Endometrial microvascular endothelial cells (primary cell): ENCODE data around the gene BCAS3. TPM values are rescaled to one million over a fixed set of nuclear protein-coding genes. Genes with fewer than 3 reads are reported as not detected.

Source experiments
- in situ Hi-C: cut with HindIII; loops from 2 replicates; pipeline ENCODE4 v1.10.0; 2017; ENCODE audit warnings: low sequenced_read_pairs, low pct_unique_long_range_greater_than_20kb; ENCODE audit errors: inconsistent ontology term
- total RNA-seq: library from RNA; depleted of rRNA; stranded (reverse); fragments of >200 nt; gene quantifications from one replicate; pipeline ENCODE4 v1.2.3, GENCODE V29; 2015; ENCODE audit errors: inconsistent ontology term

BCAS3 gene
- total RNA-seq, 1 donor from 2014 or later = 21.2 TPM

- in situ Hi-C loops = no loop called here
Observed at GRCh38 chr17:61214753-61215152, 537.1 kb downstream of the BCAS3 start.

DNA sequence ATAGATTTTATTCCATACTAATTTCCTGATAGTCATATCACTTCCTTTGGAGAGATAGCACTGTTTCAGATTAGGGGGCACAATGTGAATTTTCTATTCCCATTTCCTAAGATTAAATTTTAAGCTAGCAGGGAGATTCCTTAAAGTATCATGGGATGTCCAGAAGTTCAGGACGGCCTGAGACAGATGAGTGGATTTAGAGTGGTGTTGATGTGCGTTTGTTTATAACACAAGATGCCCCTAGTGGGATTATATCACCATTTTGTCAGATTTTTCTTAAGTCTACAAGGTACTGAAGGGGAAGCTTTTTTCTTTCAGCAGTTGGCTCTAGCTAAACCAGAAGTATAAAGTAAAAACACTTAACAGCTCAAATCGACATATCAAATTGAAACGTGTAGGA lies 538.4 kb downstream of the BCAS3 start:
- in situ Hi-C loops = no loop called here

DNA sequence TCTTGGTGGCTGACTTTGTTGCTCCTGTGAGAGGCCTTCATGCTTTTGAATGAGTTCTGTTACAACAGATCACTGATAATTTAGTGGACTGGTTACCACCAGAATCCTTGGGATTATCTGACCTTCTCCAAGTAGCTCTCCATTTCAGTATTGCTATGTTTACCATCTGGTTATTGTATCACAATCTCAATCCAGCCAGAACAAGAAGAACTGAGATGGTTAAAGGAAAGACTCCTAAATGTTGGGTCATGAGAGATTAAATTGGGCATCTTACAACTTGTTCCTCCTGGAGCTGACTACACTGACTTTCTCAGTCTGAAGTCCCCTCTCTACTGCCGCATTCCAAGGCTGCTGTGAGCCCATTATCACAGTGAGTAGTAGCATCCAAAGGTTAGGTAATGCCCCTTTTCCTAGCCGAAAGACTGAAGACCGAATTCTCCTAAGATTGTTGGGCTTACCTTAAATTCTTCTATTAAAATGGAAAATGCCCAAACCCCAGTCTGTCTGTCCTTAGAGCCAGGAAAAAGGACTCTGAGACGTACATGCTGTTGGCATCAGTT lies 540.3 kb downstream of the BCAS3 start:
- in situ Hi-C loops = no loop called here

- in situ Hi-C loops = no loop called here
Observed at GRCh38 chr17:61218438-61218837, 540.8 kb downstream of the BCAS3 start.

- in situ Hi-C loops = no loop called here
Observed at GRCh38 chr17:61219460-61219859, 541.8 kb downstream of the BCAS3 start.

- in situ Hi-C loops = no loop called here
Observed at GRCh38 chr17:61221181-61221580, 543.5 kb downstream of the BCAS3 start.

GRCh38 chr17:61221597-61222471 lies 544.2 kb downstream of the BCAS3 start:
- in situ Hi-C loops = no loop called here

DNA sequence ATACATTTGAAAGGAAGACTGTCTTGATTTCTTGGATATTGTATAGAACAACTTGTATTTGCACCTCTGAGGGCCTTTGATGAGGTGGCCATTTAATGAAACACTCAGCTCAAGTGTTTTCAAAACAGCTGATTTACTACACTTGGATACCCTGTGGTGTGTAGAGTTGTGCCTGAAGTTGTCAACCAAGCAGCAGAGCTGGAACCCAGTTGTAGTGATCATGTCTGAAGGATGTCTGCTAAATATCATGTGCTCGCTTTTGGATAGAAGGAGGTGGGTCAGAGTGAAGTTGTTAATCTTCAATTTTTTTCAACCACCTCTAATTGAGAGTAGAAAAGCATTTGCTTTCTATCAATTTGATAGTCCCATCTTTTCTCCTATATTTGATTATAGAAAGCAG lies 546.1 kb downstream of the BCAS3 start:
- in situ Hi-C loops = no loop called here

DNA sequence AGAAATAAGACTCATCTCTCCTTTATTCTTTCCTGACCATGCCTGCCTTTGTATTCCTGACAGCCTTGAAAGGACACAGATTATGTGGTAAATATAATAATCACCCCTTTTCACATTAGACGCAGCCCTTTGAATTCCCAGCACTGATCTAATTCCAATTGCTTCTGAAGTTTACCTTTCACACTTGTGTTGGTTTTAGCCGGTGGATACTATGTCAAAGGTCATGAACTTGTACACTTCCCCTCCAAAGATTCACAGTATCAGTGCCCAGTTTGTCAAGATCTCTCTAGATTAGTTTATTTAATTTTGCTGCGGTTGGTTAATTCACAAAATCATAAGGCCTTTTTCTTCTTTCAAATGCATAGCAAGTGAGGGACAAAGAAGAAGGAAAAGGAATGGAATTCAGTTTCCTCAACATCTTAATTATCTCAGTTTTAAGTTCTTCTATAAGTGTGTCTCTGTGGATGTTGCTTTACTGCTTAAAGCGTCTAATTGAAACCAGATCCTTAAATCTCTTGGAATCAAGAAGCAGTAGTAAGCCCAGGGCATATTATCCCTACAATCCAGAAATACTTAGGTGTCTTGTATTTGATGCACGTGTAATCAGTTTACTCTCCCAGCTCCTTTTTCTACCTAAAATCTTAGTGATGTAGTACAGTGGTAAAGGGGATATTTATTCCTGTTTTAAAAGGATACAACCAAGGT lies 547.7 kb downstream of the BCAS3 start:
- in situ Hi-C loops = no loop called here

GRCh38 chr17:61227866-61228265 lies 550.2 kb downstream of the BCAS3 start:
- in situ Hi-C loops = no loop called here

- in situ Hi-C loops = no loop called here
Observed at GRCh38 chr17:61230461-61230860, 552.8 kb downstream of the BCAS3 start.

DNA sequence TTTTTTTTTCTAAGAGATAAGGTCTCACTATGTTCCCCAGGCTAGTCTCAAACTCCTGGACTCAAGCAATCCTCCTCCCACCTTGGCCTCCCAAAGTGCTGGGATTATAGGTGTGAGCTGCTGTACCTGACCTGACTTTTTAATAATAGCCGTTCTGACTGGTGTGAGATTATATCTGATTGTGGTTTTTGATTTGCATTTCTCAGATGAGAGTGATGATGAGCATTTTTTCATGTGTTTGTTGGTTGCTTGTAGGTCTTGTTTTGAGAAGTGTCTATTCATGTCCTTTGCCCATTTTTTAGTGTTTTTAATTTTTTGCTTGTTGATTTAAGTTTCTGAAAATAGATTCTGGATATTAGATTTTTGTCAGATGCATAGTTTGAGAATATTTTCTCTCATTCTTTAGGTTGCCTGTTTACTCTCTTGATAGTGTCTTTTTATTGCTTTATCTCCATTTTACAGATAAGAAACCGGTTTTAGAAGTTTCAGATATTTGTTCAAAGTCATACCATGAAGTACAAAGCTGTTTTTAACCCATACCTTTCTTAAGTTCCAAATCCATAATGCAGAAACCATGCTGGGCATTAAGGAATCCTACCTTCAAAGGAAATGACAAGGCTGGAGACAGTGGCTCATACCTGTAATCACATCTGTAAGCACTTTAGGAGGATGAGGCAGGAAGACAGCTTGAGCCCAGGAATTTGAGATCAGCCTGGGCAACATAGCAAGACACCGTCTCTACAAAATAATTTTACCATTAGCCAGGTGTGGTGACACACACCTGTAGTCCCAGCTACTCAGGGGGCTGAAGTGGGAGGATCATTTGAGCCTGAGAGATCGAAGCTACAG lies 553.5 kb downstream of the BCAS3 start:
- in situ Hi-C loops = no loop called here

- in situ Hi-C loops = no loop called here
Observed at GRCh38 chr17:61232871-61233270, 555.2 kb downstream of the BCAS3 start.

DNA sequence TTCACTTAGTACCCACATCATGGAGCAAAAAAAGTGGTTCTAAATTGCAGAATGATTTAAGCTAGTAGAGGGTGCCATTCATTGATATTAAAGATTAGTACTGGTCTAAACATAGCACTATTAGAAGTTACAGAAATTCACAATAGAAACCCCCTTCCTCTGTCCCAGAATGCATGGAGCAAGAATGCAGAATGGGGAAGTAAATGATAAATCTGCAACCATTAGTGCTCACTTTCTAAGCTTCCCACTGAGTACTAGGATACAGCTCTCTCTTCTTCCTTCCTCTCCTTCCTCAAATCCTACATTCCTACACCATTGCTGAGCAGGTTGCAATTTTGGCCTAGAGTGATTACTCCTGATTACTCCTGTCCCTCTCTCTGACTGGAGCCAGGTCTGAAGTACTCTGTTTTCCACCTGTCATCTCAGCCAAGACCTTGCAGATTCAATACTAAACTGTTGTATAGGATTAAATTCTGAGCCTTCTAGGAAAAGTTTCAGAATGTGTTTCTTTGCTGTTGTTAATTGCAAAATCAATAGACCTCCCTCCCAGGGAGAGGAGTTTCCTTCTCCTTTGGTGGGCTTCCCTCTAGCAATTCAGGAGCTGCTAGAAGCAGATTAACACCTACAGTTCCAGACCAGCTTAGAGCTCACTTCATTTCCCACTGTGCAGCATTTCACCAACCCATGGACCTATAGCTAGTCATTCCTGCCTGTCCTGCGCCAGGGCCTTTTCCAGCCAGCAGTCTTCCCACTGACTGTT lies 556.5 kb downstream of the BCAS3 start:
- in situ Hi-C loops = no loop called here

GRCh38 chr17:61235001-61235826 lies 557.6 kb downstream of the BCAS3 start:
- in situ Hi-C loops = no loop called here

- in situ Hi-C loops = no loop called here
Observed at GRCh38 chr17:61235827-61236197, 558.2 kb downstream of the BCAS3 start.

- in situ Hi-C loops = no loop called here
Observed at GRCh38 chr17:61237275-61237674, 559.6 kb downstream of the BCAS3 start.

DNA sequence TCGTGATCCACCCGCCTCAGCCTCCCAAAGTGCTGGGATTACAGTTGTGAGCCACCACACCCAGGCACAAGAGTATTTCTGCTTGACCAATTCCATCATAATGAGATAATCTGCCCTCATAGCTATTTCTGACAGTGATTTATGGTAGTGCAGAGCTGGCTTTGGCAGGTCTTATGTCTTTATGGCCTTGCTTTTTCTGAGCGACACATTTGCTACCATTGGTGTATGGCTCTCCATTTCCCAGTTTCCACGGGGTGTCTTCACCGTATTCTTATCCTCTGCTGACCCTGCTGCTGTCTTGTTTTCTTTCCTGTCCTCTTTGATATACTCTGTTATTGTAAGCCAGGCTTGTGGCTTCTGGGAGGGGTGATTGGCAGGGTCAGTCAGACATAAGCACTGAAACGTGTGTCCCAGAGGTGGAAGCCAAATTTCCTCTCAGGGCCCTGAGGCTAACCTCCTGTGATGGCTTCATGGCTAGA lies 560.8 kb downstream of the BCAS3 start:
- in situ Hi-C loops = no loop called here
